Large intestine (tissue), 3 donors: ENCODE data around the gene CYBA. TPM values are rescaled to one million over a fixed set of nuclear protein-coding genes. Genes with fewer than 3 reads are reported as not detected.

Experiments used
- DNase-seq, 2 donors: peaks; one replicate each; pipeline versions ENCODE4 v3.0.0 to v3.0.0-alpha.2; 2013
- H3K27ac ChIP-seq: one replicate; pipeline ENCODE4 v1.5.1; 2013; ENCODE audit warnings: low read length
- H3K27me3 ChIP-seq: 2 replicates; pipeline ENCODE4 v1.6.1; 2013; ENCODE audit warnings: low read length; ENCODE audit not compliant: control insufficient read depth, insufficient read depth
- H3K36me3 ChIP-seq: 2 replicates; pipeline ENCODE4 v1.6.1; 2013; ENCODE audit warnings: low read length; ENCODE audit not compliant: control insufficient read depth, insufficient read depth
- H3K4me1 ChIP-seq: one replicate; pipeline ENCODE4 v1.6.1; 2013; ENCODE audit warnings: low read length; ENCODE audit not compliant: control insufficient read depth, insufficient read depth
- H3K4me3 ChIP-seq: one replicate; pipeline ENCODE4 v1.5.1; 2013; ENCODE audit warnings: low read length
- H3K9me3 ChIP-seq: one replicate; pipeline ENCODE4 v1.6.1; 2013; ENCODE audit warnings: mild to moderate bottlenecking, low read depth, low read length, moderate library complexity; ENCODE audit not compliant: control insufficient read depth
- WGBS: methylation state at CpG from one replicate; pipeline ENCODE4 v1.1.5; 2013; ENCODE audit warnings: low lambda C conversion rate; ENCODE audit not compliant: insufficient coverage; 5-methylcytosine and 5-hydroxymethylcytosine counted together
- polyA plus RNA-seq: library from polyadenylated mRNA; unstranded; fragments of 120-200 nt; gene quantifications from one replicate; pipeline ENCODE4 v1.2.1, GENCODE V29; 2013

CYBA gene
- polyA plus RNA-seq, 1 donor: 195 TPM

GRCh38 chr16:88601313-88602036 lies 49.4 kb downstream of the CYBA start:
- Histone ChIP-seq H3K36me3 (peaks cover 61% of the 10 kb centered on the region), H3K27me3 (no peaks in the 10 kb centered on the region), H3K4me3 (no peak overlapping the region), H3K27ac (no peak overlapping the region), H3K4me1 (no peaks in the 10 kb centered on the region), H3K9me3 (no peaks in the 10 kb centered on the region)
- WGBS: no CpG with 5 or more reads among the region's 9 CpGs
- no peak for DNase-seq

GRCh38 chr16:88600539-88600896 lies 50.3 kb downstream of the CYBA start:
- H3K27ac ChIP-seq: no peak overlapping the region
- no peaks in the 10 kb centered on the region for H3K27me3 ChIP-seq
- peaks cover 59% of the 10 kb centered on the region for H3K36me3 ChIP-seq
- no CpG with 5 or more reads among the region's 6 CpGs for WGBS
- H3K9me3 ChIP-seq: no peaks in the 10 kb centered on the region
- H3K4me1 ChIP-seq: no peaks in the 10 kb centered on the region
- no peak for DNase-seq
- no peak overlapping the region for H3K4me3 ChIP-seq

DNA sequence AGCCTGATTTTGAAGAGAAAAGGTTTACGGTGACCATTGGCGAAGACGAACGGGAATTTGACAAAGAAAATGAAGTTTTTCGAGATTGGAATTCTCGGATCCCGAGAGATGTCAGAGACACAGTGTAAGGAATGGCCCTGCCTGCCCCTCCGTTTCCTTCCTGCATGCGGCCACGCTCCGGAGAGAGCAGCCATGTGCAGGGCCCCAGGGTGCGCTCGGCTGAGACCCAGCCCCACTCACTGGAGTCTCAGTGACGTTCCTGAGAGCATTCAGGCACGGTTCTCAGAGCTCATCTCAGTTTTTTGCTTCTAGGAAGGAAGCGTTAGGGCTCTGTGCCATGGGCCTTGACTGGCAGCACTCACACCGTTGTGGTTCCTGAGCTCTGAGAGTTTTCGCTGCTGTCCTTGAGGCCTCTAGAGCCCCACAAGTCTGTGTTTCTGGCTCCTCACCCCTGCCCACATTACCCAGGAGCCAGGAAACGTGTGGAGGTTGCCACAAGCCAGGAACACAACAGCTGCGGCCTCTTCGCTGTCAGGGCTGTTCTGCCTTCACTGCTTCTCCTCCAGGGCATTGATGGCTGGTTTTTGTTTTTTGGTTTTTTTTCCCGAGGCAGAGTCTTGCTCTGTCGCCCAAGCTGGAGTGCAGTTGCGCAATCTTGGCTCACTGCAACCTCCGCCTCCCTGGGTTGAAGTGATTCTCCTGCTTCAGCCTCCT lies 50.9 kb downstream of the CYBA start:
- Histone ChIP-seq H3K27me3 (no peaks in the 10 kb centered on the region), H3K27ac (no peak overlapping the region), H3K36me3 (peaks cover 54% of the 10 kb centered on the region), H3K4me1 (no peaks in the 10 kb centered on the region), H3K4me3 (no peak overlapping the region), H3K9me3 (no peaks in the 10 kb centered on the region)
- 93% methylated on average over 8 of the region's 25 CpGs for WGBS
- no peak for DNase-seq

DNA sequence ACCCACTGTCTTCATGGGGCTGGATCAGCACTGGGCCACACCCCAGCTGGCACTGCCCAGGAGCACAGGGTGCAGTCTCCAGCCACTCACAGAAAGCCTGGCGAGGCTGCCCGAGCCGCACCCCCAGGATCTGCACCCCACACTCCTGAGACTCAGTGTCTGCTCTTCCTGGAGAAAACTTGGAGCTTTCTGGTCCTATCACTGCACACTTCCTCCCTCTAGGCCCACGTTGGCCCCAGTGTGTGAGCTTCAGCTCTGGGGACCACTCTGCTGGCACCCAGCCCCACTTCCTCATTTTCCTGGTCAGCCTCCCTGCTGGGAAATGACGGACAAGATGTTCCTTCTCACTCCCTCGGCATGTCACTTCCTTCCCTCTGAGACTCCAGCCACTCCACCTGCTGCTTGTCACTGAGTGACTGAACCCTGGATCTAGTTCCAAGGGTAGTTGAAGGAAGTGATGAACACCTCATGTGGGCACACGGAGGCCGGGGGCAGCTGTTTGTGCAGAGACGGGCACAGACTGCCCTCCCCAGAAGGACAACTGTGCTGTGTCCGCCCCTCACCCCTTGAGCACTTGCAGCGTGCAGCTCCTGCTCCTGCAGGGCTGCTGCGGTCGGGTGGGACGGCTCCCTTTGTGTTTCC lies 51.6 kb downstream of the CYBA start:
- DNase-seq: no peak
- WGBS: no CpG with 5 or more reads among the region's 14 CpGs
- H3K36me3 ChIP-seq: peaks cover 52% of the 10 kb centered on the region
- H3K4me1 ChIP-seq: no peaks in the 10 kb centered on the region
- H3K9me3 ChIP-seq: no peaks in the 10 kb centered on the region
- no peak overlapping the region for H3K4me3 ChIP-seq
- H3K27ac ChIP-seq: no peak overlapping the region
- H3K27me3 ChIP-seq: no peaks in the 10 kb centered on the region

GRCh38 chr16:88597856-88598491 lies 52.9 kb downstream of the CYBA start:
- Histone ChIP-seq H3K9me3 (no peaks in the 10 kb centered on the region), H3K4me1 (no peaks in the 10 kb centered on the region), H3K27me3 (no peaks in the 10 kb centered on the region), H3K4me3 (no peak overlapping the region), H3K27ac (no peak overlapping the region), H3K36me3 (peaks cover 57% of the 10 kb centered on the region)
- DNase-seq: no peak
- 77% methylated on average over 6 of the region's 21 CpGs for WGBS

DNA sequence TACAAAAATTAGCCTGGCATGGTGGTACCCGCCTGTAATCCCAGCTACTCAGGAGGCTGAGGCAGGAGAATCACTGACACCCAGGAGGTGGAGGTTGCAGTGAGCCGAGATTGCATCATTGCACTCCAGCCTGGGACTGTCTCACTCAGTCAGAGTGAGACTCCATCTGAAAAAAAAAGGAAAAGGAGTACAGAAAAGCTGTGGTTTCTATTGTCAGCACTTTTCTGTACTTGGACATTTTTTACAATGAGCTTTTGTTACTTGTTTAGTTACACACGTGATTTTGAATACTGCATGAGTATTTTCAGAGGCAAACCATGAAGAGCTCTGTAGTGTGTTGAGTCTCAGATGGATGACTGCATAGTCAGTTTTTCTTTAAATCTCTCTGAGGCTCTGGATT lies 54.4 kb downstream of the CYBA start:
- DNase-seq: no peak
- no peak overlapping the region for H3K27ac ChIP-seq
- H3K36me3 ChIP-seq: peaks cover 47% of the 10 kb centered on the region
- no peaks in the 10 kb centered on the region for H3K9me3 ChIP-seq
- no peaks in the 10 kb centered on the region for H3K27me3 ChIP-seq
- H3K4me1 ChIP-seq: no peaks in the 10 kb centered on the region
- no peak overlapping the region for H3K4me3 ChIP-seq
- no CpG with 5 or more reads among the region's 3 CpGs for WGBS

- no peaks in the 10 kb centered on the region for H3K4me1 ChIP-seq
- 100% methylated on average over 2 of the region's 10 CpGs for WGBS
- peaks cover 42% of the 10 kb centered on the region for H3K36me3 ChIP-seq
- DNase-seq: no peak
- H3K4me3 ChIP-seq: no peak overlapping the region
- H3K9me3 ChIP-seq: no peaks in the 10 kb centered on the region
- no peaks in the 10 kb centered on the region for H3K27me3 ChIP-seq
- no peak overlapping the region for H3K27ac ChIP-seq
Observed at GRCh38 chr16:88595921-88596320, 54.9 kb downstream of the CYBA start.

GRCh38 chr16:88595101-88595500 lies 55.8 kb downstream of the CYBA start:
- Histone ChIP-seq H3K27me3 (no peaks in the 10 kb centered on the region), H3K4me3 (no peak overlapping the region), H3K4me1 (no peaks in the 10 kb centered on the region), H3K27ac (no peak overlapping the region), H3K9me3 (no peaks in the 10 kb centered on the region), H3K36me3 (peaks cover 37% of the 10 kb centered on the region)
- 90% methylated on average over 2 of the region's 6 CpGs for WGBS
- DNase-seq: no peak

- Histone ChIP-seq H3K27me3 (no peaks in the 10 kb centered on the region), H3K9me3 (no peaks in the 10 kb centered on the region), H3K36me3 (peaks cover 35% of the 10 kb centered on the region), H3K4me1 (no peaks in the 10 kb centered on the region), H3K4me3 (no peak overlapping the region), H3K27ac (no peak overlapping the region)
- WGBS: no CpG with 5 or more reads among the region's 6 CpGs
- no peak for DNase-seq
Observed at GRCh38 chr16:88593910-88594309, 56.9 kb downstream of the CYBA start.

GRCh38 chr16:88593489-88593888 lies 57.4 kb downstream of the CYBA start:
- no peak overlapping the region for H3K27ac ChIP-seq
- no peaks in the 10 kb centered on the region for H3K27me3 ChIP-seq
- H3K4me3 ChIP-seq: no peak overlapping the region
- H3K4me1 ChIP-seq: no peaks in the 10 kb centered on the region
- 100% methylated on average over 2 of the region's 11 CpGs for WGBS
- peaks cover 34% of the 10 kb centered on the region for H3K36me3 ChIP-seq
- no peaks in the 10 kb centered on the region for H3K9me3 ChIP-seq
- DNase-seq: no peak
